Measurements from ENCODE around the gene UFSP2.

GRCh38 chr4:185352202-185352601 is 73.6 kb downstream of the UFSP2 start:
- no peak for TF ChIP-seq CTCF (IDR thresholded peaks at IDR 0.05)
- no peak for TF ChIP-seq EP300 (IDR thresholded peaks at IDR 0.05)
- TF ChIP-seq POLR2A (IDR thresholded peaks at IDR 0.05) = no peak
